OCI-LY1 (cell line): ENCODE data around the gene SH3PXD2A.

Experiments
- CTCF ChIP-seq: fragments of 200-600 bp; sonication (generic), shearing (Covaris generic); IDR thresholded peaks from 2 replicates; pipeline ENCODE4 v1.5.1; 2017; ENCODE audit warnings: mild to moderate bottlenecking, antibody characterized with exemption, low read length, moderate library complexity, mixed read lengths
- EZH2 ChIP-seq: fragments of 200-600 bp; sonication (generic), shearing (Covaris generic); IDR thresholded peaks from 2 replicates; pipeline ENCODE4 v1.8.0; 2017; ENCODE audit warnings: borderline replicate concordance, mixed run types, mild to moderate bottlenecking, antibody characterized with exemption, low read length, moderate library complexity, mixed read lengths

- TF ChIP-seq CTCF, result no peak
- no peak for TF ChIP-seq EZH2
Measured at GRCh38 chr10:103614306-103615158, 240.8 kb downstream of the SH3PXD2A start.
